SK-N-SH treated with all-trans-retinoic acid at 6 μM for 48 hours (cell line): ENCODE measurements around the gene TMEM116.

Experiments
- CREB5 ChIP-seq: fragments of 250-450 bp; sonication (Bioruptor Pico); IDR thresholded peaks from 2 replicates; pipeline ENCODE4 v1.5.1; 2020; ENCODE audit warnings: low read depth, mild to moderate bottlenecking, moderate library complexity
- TSHZ2 ChIP-seq: fragments of 250-450 bp; sonication (Bioruptor Pico); IDR thresholded peaks from 2 replicates; pipeline ENCODE4 v1.5.0; 2020; ENCODE audit warnings: mild to moderate bottlenecking, moderate library complexity
- ZNF565 ChIP-seq: fragments of 450-650 bp; formaldehyde crosslinking; conservative IDR thresholded peaks from 2 replicates; pipeline ENCODE4 v1.5.0; 2020; ENCODE audit warnings: low read depth, mild to moderate bottlenecking, moderate library complexity

DNA sequence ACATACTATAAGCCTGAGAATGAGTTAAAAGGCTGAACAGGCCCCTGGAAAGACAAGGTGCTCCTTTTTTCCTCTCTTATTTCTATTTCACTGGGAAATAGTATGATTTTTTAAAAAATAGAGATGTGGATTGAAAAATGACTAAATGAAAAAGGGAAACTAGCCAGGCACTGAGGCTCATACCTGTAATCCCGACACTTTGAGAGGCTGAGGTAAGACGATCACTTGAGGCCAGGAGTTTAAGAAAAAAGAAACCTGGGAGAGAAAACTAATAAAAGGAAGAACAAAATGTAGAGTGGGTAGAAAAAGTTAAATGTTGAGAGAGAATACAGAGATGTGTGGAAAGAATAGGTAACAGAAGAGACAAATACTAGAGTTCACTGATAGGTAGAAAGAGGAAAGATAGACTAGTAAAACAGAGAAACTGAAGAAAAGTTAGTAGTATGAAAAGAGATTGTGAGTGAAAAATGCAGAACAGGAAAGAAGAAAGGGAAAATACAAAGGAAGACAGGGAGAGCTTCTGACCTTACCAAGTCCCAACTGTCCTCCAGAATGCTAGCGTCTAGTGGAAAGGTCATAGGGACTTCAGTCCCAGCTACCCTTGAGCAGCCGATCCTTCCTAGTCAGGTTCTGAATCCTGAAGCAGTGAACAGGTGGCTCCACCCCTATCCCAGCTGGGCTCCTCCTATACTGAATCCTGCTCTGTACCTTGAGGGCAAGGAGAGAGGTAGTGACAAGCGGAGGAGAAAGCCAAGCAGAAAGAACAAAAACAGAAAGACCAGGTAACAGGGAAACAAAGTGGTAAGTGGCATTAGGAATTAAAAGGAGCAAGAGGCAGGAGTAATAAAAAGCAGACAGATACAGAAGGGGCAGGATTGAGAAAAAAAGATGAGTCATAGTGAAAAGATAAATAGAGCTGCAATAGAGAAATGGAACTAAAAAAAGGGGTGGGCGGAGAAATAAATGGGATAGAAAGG lies 7.3 kb downstream of the TMEM116 start:
- TF ChIP-seq TSHZ2 (CRISPR knock-in tag) (no peak), CREB5 (CRISPR knock-in tag) (no peak), ZNF565 (CRISPR knock-in tag) (no peak)
